ENCODE data around the gene MED27.

MED27 gene

GRCh38 chr9:131848570-131849160 lies 231.0 kb downstream of the MED27 start:
- no peak for DNase-seq

- no peak for DNase-seq
Observed at GRCh38 chr9:131847665-131848354, 231.9 kb downstream of the MED27 start.

DNA sequence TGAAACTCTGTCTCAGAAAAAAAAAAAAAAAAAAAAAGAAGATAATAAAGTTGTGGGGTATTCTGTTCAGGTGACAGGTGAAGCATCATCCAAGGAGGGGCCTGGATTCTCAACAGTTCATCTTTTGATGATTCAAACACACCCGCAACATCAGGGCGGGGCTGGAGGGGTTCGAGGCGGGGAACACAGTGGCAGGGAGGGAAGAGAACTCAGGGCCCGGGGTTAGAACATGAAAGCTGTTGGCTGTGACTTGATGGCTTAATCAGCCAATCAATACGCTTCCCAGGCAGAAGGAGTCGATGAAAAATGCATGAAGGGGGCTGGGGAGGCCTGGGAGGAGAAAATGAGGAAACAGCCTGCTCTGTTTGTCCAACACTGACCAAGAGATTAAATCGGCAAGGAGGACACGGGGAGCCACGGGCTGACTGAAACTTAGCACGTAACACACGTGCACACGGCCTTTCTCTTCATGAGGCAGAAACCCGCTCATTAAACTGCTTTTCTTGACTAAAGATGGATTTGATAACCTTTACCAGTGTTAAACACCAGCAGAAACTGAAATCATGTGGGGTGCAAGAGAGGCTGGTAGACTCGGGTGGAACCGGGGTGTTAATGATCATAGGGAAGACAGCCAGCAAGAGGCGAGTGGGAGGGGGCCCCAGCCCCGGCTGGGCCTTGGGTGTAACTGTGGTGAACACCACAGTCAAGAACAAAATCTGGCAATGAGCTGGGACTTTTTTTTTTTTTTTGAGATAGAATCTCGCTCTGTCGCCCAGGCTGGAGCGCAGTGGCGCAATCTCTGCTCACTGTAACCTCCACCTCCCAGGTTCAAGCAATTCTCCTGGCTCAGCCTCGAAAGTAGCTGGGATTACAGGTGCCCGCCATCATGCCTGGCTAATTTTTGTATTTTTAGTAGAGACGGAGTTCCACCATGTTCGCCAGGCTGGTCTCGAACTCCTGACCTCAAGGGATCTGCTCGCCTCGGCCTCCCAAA lies 234.1 kb downstream of the MED27 start:
- DNase-seq: no peak

GRCh38 chr9:131844745-131845118 lies 234.9 kb downstream of the MED27 start:
- no peak for DNase-seq

- DNase-seq: no peak
Observed at GRCh38 chr9:131843989-131844744, 235.5 kb downstream of the MED27 start.

DNA sequence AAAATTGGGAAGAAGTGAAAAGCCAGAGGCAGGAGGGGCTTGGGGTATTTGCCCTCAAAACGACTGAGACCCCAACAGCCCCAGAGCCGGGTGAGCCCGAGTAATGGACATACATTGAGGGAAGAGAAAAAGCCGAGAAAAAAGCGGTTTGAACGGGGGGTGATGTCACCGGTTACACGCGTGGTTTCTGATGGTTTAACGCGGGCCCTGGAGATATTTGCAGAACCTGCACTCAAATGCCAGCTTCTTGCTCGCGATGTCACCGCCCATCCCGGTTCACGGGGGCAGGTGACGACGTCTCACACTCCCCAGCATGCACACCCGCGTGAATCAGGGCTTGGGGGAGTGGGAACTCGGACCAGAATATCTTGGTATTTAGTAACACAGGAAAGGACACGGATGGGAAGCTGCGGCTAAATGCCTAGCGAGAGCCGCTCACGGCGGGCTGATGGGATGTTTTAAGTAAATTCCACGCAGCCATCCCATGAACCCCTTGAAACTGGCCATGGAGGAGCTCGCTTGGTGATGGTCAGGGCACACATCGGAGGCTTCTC lies 237.8 kb downstream of the MED27 start:
- no peak for DNase-seq

DNA sequence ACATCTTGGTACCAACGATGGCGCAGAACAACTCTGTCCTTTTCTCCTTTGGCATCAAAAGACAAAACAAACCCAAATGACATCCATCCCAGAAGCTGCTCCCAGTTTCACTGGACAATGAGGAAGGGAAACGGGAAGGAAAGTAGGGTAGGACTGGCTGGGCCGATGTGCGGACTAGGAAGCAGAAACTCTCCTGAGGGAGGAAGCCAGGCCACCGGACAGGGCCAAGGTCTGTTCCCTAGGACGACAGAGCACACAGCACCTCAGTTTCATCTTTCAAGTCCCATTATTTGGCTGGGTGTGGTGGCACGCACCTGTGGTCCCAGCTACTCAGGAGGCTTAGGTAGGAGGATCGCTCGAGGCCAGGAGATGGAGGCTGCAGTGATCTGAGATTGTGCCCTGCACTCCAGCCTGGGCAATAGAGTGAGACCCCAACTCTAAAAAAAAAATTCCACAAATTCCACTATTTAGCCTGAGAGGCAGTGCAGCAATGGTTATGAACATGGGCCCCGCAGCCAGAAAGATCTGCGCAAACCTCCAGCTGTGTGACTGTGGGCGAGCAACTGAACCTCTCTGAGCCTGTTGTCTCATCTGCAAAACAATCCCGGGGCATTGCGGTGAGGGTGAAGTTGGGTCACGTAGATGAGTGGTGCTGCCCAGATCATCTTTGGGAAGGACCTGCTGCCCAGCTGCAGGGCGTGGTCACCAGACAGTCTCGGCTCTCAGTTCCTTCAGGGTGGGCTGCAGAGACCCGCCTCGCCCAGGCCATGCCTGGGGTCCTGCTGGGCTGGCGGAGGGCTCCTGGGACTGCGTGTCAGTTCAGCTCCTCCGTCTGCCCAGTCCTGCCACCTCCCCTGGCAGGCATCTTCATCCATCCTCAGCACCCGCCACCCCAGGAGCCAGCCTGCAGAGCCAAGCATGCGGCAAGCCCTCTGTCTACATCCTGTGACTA lies 238.6 kb downstream of the MED27 start:
- DNase-seq: no peak

- DNase-seq: no peak
Observed at GRCh38 chr9:131840220-131840619, 239.4 kb downstream of the MED27 start.

DNA sequence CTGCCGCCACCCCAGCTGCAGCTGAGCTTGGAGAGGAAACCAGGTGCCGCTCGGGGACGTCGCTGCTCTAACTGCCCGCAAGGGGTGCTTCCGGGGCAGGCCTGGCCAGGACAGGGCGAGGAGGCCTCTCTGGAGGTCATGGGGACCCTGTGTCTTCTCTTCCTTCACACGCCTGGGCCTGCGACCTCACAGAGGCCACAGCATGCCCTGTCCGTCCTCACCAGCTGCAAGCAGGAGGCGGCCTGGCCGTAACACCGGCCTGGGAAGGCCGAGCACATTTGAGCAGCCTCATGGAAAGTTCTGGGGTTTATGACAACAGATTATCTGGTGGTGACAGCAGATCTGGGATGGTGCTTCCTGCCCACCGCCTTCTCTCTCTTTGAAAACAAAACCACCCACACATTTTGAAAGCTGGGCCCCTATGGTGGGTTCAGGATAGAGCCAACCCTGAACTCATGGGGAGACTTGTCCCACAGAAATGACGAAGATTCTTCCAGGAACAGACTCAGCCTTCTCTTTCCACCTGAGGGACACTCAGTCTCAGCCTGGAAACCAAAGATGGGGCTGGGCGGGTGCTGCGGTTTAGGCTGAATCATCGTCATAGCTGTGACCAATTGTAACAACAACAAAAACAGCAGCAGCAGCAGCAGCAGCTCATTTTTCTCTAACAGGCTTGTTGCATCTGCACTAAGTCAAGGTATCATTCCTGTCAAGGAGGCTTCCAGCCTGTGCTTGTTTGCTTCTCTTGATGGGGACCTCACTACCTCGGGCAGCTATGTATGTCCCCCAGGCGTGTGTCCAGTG lies 240.2 kb downstream of the MED27 start:
- DNase-seq: peak; percentile 81

GRCh38 chr9:131838530-131839280 lies 241.0 kb downstream of the MED27 start:
- DNase-seq: no peak

DNA sequence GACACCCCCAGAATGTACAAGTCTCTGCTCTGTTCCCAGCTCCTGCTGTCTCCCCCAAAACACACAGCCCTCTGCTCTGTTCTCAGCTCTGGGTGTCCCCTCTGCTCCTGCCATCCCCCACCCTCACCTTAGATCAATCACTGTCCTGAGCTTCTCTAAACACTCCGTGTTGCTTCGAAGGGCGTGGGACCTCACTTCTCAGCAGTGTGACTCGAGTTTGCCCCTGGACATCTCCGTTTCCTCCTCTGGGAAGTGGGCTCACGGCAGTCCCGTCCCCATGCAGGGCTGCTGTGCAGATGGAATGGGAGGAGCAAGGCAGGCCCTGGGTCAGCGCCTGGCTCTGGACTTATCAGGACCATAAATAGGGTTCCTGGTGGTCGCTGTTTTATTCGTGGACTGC lies 241.8 kb downstream of the MED27 start:
- no peak for DNase-seq

DNA sequence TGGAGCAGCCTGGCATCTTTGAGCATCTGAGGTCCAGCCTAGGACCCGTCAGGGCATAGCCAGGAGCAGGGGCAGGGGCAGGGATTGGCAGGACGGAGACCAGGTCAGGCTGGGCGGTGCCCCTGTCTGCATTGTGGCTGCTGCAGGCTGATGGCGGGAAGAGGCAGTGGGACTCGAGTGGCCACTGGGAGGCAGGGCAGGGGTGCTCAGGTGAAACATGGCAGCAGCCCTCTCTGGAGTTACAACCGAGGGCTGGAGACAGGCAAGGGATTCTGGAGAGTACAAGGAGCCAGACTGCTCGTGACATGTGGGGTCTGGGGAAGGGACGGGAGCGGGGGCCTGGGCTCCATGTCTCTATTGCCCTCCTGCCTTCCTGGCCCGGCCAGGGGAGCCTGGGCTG lies 242.4 kb downstream of the MED27 start:
- no peak for DNase-seq

GRCh38 chr9:131836607-131837315 lies 242.9 kb downstream of the MED27 start:
- DNase-seq: no peak

- no peak for DNase-seq
Observed at GRCh38 chr9:131836021-131836420, 243.6 kb downstream of the MED27 start.

DNA sequence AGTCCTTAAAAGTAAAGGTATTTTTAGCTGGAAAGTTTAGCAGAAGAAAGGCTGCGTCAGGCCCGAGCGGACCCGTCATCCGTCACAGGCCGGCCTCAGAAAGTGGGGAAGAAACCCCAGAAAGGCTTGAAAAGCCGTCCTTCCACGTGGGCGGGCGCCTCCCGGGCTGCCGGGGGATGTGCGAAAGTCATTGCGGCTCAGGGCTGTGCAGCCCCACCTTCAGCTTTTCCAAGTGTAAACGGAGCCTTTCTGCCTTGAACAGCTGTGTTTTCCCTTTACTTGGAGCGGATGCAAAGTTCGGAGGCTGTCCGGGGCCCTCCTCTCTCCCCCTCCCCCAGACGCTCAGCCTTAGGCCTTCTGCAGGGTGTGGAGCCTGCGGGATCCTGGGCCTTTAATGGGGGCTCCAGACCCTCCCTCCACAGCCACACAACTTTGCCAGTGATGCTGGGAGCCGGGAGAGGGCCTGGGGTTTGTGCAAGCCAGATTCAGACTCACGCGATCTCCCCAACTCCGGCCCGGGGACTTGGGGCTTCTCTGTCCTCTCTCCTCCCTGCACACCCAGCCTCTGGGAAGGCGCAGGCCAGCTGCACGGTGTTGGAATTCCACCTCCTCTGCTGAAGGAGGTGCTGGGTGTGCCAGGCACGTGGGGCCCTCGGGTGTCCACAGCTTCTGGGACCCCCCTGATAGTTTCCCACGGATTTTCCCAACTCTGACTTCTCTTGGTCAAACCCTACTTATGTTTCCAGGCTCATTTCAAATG lies 244.3 kb downstream of the MED27 start:
- no peak for DNase-seq

- DNase-seq: no peak
Observed at GRCh38 chr9:131834721-131835120, 244.9 kb downstream of the MED27 start.

GRCh38 chr9:131833906-131834305 lies 245.8 kb downstream of the MED27 start:
- DNase-seq: peak; percentile 18

- no peak for DNase-seq
Observed at GRCh38 chr9:131833083-131833482, 246.6 kb downstream of the MED27 start.

Measured in EL (cell line).